SU-DHL-6 (cell line): ENCODE measurements around the gene FLRT2.

ENCODE experiments used
- H2AFZ ChIP-seq: fragments of 200-600 bp; sonication (generic); 2 replicates; pipeline ENCODE4 v1.6.1; 2014; ENCODE audit warnings: low read depth, mild to moderate bottlenecking, moderate library complexity, mixed read lengths, antibody characterized with exemption, low read length; ENCODE audit not compliant: severe bottlenecking
- H3F3A ChIP-seq: fragments of 200-600 bp; shearing (Covaris generic); 2 replicates; pipeline ENCODE4 v1.6.0; 2016; ENCODE audit warnings: antibody characterized with exemption, mild to moderate bottlenecking; ENCODE audit not compliant: insufficient read depth
- H3K27ac ChIP-seq: fragments of 200-600 bp; sonication (generic); 2 replicates; pipeline ENCODE4 v1.5.1; 2016; ENCODE audit warnings: low read depth, mild to moderate bottlenecking, low read length, moderate library complexity, mixed read lengths
- H3K27me3 ChIP-seq: fragments of 200-600 bp; sonication (generic), shearing (Covaris generic); 2 replicates; pipeline ENCODE4 v1.6.0; 2014; ENCODE audit warnings: mild to moderate bottlenecking, low read length
- H3K36me3 ChIP-seq: fragments of 200-600 bp; sonication (generic); 2 replicates; pipeline ENCODE4 v1.6.1; 2014; ENCODE audit warnings: mild to moderate bottlenecking, low read length, mixed read lengths
- H3K4me2 ChIP-seq: fragments of 300-600, 200-600 bp; shearing (Covaris generic), sonication (generic); 2 replicates; pipeline ENCODE4 v1.6.0; 2014; ENCODE audit warnings: low read length, low read depth, mild to moderate bottlenecking; ENCODE audit not compliant: poor library complexity, severe bottlenecking
- H3K4me3 ChIP-seq: fragments of 200-600 bp; sonication (generic); 2 replicates; pipeline ENCODE4 v1.5.1; 2014; ENCODE audit warnings: antibody characterized with exemption, low read length, mild to moderate bottlenecking, mixed read lengths; ENCODE audit not compliant: insufficient read depth, poor library complexity, severe bottlenecking
- H3K79me2 ChIP-seq: fragments of 200-600 bp; sonication (generic); 2 replicates; pipeline ENCODE4 v1.6.1; 2014; ENCODE audit warnings: mild to moderate bottlenecking, low read length, moderate library complexity; ENCODE audit not compliant: insufficient read depth
- H3K9ac ChIP-seq: fragments of 200-600 bp; sonication (generic); 2 replicates; pipeline ENCODE4 v1.7.0; 2014; ENCODE audit warnings: mild to moderate bottlenecking, low read length
- H3K9me2 ChIP-seq: fragments of 200-600 bp; sonication (generic); replicated peaks from 2 replicates; pipeline ENCODE4 v1.6.1; 2014; ENCODE audit warnings: low read length; ENCODE audit not compliant: insufficient read depth
- H3K9me3 ChIP-seq: fragments of 200-600 bp; sonication (generic); 2 replicates; pipeline ENCODE4 v1.6.1; 2014; ENCODE audit warnings: low read length, mixed read lengths; ENCODE audit not compliant: insufficient read depth
- H4K20me1 ChIP-seq: fragments of 200-600 bp; sonication (generic); 2 replicates; pipeline ENCODE4 v1.6.1; 2014; ENCODE audit warnings: low read depth, mild to moderate bottlenecking, antibody characterized with exemption, low read length, moderate library complexity, mixed read lengths
- EZH2phosphoT487 ChIP-seq: fragments of 200-600 bp; sonication (generic), shearing (Covaris generic); conservative IDR thresholded peaks from 2 replicates; pipeline ENCODE4 v1.6.1; 2018; ENCODE audit warnings: mild to moderate bottlenecking, antibody characterized with exemption, low read length, moderate library complexity, mixed read lengths
- TF ChIP-seq, protein P1 (sequence below): fragments of 200-600 bp; sonication (generic); IDR thresholded peaks from one replicate; pipeline ENCODE4 v1.5.1; 2017; ENCODE audit warnings: antibody characterized with exemption, mild to moderate bottlenecking, low read length, moderate library complexity; ENCODE audit not compliant: insufficient read depth, poor library complexity, severe bottlenecking

The FLRT2 gene

DNA sequence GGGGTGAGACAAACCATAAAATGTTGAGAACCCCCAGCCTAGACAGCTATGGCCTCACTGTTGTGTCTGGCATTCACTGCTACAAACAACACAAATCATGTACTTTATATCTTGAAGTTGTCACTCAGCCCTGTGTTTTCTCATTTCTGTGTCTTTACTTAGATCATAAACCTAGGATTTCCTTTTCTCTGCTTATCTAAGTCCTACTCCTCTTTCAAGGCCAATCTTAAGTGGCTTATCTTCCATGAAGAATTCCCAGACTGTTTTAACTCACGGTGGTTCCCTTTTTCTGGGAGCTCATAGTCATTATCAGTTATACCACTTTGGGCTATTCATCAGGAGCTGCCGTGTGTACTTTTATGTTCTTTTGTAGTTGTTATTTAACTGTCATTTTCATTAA lies 42.1 kb downstream of the FLRT2 start:
- no peak overlapping the region for H3K4me2 ChIP-seq
- no peaks in the 10 kb centered on the region for H3K36me3 ChIP-seq
- no peaks in the 10 kb centered on the region for H3K79me2 ChIP-seq
- H3K9ac ChIP-seq, result no peak overlapping the region
- H2AFZ ChIP-seq, result no peak overlapping the region
- H3K27ac ChIP-seq, result no peak overlapping the region
- no peak overlapping the region for H3K4me3 ChIP-seq
- H3F3A ChIP-seq, result no peaks in the 10 kb centered on the region
- no peaks in the 10 kb centered on the region for H3K9me2 ChIP-seq
- H3K27me3 ChIP-seq, result no peaks in the 10 kb centered on the region
- H4K20me1 ChIP-seq, result no peaks in the 10 kb centered on the region
- no peak for TF ChIP-seq EZH2phosphoT487
- TF ChIP-seq, protein P1, sequence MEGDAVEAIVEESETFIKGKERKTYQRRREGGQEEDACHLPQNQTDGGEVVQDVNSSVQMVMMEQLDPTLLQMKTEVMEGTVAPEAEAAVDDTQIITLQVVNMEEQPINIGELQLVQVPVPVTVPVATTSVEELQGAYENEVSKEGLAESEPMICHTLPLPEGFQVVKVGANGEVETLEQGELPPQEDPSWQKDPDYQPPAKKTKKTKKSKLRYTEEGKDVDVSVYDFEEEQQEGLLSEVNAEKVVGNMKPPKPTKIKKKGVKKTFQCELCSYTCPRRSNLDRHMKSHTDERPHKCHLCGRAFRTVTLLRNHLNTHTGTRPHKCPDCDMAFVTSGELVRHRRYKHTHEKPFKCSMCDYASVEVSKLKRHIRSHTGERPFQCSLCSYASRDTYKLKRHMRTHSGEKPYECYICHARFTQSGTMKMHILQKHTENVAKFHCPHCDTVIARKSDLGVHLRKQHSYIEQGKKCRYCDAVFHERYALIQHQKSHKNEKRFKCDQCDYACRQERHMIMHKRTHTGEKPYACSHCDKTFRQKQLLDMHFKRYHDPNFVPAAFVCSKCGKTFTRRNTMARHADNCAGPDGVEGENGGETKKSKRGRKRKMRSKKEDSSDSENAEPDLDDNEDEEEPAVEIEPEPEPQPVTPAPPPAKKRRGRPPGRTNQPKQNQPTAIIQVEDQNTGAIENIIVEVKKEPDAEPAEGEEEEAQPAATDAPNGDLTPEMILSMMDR, result no peak
- H3K9me3 ChIP-seq, result no peaks in the 10 kb centered on the region

DNA sequence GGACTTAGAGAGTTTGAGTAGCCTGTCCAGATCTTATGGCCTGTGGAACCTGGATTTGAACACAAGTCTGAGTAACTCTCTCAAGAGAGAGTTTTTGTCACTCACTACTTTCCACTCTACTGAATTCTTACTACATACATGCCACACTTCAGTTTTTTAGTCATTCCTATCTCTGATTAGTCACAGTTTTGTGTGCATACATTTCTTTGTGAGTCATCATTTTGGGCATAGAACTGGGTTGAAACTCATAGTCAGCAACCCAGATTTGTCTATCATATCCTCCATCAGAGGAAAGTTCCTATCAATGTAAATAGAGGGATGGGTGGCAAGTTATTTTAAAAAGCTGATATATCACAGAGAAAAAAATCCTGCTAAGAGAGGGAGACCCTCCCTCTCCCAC lies 42.9 kb downstream of the FLRT2 start:
- Histone ChIP-seq H3K27ac (no peak overlapping the region), H3K9me3 (no peaks in the 10 kb centered on the region), H3K9ac (no peak overlapping the region), H3K4me2 (no peak overlapping the region), H3F3A (no peaks in the 10 kb centered on the region), H3K79me2 (no peaks in the 10 kb centered on the region), H3K36me3 (no peaks in the 10 kb centered on the region), H4K20me1 (no peaks in the 10 kb centered on the region), H3K9me2 (no peaks in the 10 kb centered on the region), H3K4me3 (no peak overlapping the region), H2AFZ (no peak overlapping the region), H3K27me3 (no peaks in the 10 kb centered on the region)
- TF ChIP-seq, protein P1, result no peak
- no peak for TF ChIP-seq EZH2phosphoT487

DNA sequence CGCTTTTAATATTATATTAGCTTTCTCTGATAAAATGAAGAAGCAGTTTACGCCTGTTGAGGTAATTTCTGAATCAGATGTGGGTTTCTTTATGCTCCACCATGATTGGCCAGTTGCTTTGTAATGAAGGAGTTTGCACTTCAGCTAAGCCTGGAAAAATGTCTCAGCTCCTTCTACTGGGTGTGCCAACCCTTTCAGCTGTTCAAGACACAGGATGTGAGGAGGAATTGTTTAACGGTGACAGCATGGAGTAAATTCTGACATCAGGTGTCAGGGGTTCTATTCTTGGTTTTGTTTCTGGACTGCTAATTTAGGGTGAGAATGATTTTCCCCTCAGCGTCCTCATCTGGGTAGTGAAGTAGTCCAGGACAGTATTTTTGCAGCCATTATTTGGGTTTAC lies 43.5 kb downstream of the FLRT2 start:
- H3K4me3 ChIP-seq, result no peak overlapping the region
- no peaks in the 10 kb centered on the region for H4K20me1 ChIP-seq
- no peaks in the 10 kb centered on the region for H3K36me3 ChIP-seq
- TF ChIP-seq, protein P1, result no peak
- TF ChIP-seq EZH2phosphoT487, result no peak
- H3K27ac ChIP-seq, result no peak overlapping the region
- no peak overlapping the region for H2AFZ ChIP-seq
- H3K27me3 ChIP-seq, result no peaks in the 10 kb centered on the region
- H3K79me2 ChIP-seq, result no peaks in the 10 kb centered on the region
- no peaks in the 10 kb centered on the region for H3K9me3 ChIP-seq
- no peak overlapping the region for H3K9ac ChIP-seq
- H3F3A ChIP-seq, result no peaks in the 10 kb centered on the region
- no peaks in the 10 kb centered on the region for H3K9me2 ChIP-seq
- H3K4me2 ChIP-seq, result no peak overlapping the region
